ENCODE data around the gene TCEANC. TPM values are rescaled to one million over a fixed set of nuclear protein-coding genes. Genes with fewer than 3 reads are reported as not detected.

TCEANC gene
- total and polyA plus RNA-seq, 2 of the 4 experiments (the other 2 are of a cell fraction) = 0.99 to 2.5 TPM

DNA sequence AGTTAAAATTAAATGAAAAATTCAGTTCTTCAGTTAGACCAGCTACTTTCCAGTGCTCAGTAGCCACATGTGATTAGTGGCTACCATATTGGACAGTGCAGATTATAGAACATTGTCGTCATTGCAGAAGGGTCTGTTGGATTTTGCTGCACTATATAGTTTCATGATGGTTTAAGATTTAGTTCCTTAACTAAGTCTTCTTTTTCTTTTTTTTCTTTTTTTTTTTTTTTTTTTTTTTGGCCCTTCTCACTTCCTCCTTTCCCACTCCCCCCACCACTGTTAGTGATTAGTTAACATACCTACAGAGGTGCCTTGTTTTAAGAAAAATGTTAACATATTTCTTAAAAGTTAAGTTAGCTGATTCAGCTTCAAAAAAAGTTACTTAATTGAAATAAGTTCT lies 45.0 kb downstream of the TCEANC start:
- Histone ChIP-seq H3K79me1 (ENCODE audit: low read depth in 1 of 2, low read length in 2 of 2) (peaks cover 19 to 54% of the 10 kb centered on the region in 2 experiments), H3K9me3 (ENCODE audit: control insufficient read depth, insufficient read depth, low read length) (no peaks in the 10 kb centered on the region), H4K8ac (ENCODE audit: low read depth in 2 of 2, low read length in 2 of 2) (no peak overlapping the region), H3K14ac (replicated peaks; ENCODE audit: low read depth, low read length) (no peak overlapping the region), H3K4ac (ENCODE audit: low read depth, low read length) (no peak overlapping the region), H3K36me3 (ENCODE audit: control insufficient read depth, insufficient read depth, low read length) (peaks cover 8% of the 10 kb centered on the region; the same call in 1 of the 2 replicates), H2BK20ac (ENCODE audit: low read depth, low read length) (no peak overlapping the region), H3K27ac (ENCODE audit: insufficient read depth, low read length) (no peak overlapping the region), H2BK5ac (ENCODE audit: low read depth, low read length, poor library complexity, severe bottlenecking) (no peak overlapping the region), H2AK9ac (replicated peaks; ENCODE audit: low read depth, low read length, poor library complexity) (no peak overlapping the region), H3K56ac (ENCODE audit: extremely low read depth, insufficient read depth, low read length) (no peak overlapping the region), H4K5ac (ENCODE audit: low read depth, low read length) (no peak overlapping the region), H3K9ac (ENCODE audit: low read depth, low read length) (no peak overlapping the region), H3K4me3 (ENCODE audit: insufficient read depth, low read depth, low read length) (no peak overlapping the region), H4K91ac (ENCODE audit: insufficient read depth, low read depth, low read length) (no peak overlapping the region), H3K23ac (ENCODE audit: low read depth, low read length) (no peak overlapping the region), H2AFZ (replicated peaks; ENCODE audit: low read length, poor library complexity) (no peak overlapping the region), H3K4me2 (ENCODE audit: low read depth, low read length) (no peak overlapping the region), H3K4me1 (ENCODE audit: control insufficient read depth, insufficient read depth, low read length) (peaks cover 11% of the 10 kb centered on the region), H2AK5ac (ENCODE audit: low read depth, low read length) (no peak overlapping the region), H4K20me1 (ENCODE audit: insufficient read depth, low read length) (peaks cover 67% of the 10 kb centered on the region), H3K9me1 (ENCODE audit: insufficient read depth, low read length) (peaks cover 5% of the 10 kb centered on the region; the same call in 1 of the 2 replicates), H2BK15ac (ENCODE audit: low read depth, low read length) (no peak overlapping the region), H3K18ac (ENCODE audit: low read depth, low read length) (no peak overlapping the region), H3K27me3 (ENCODE audit: control insufficient read depth, insufficient read depth, low read length) (no peaks in the 10 kb centered on the region; the same call in 1 of the 2 replicates), H2BK120ac (ENCODE audit: low read depth, low read length) (no peak overlapping the region)
- BruUV-seq (replicated peaks) = no TSS peak
- POLR2A ChIA-PET (ENCODE audit: unreplicated experiment) = no interaction called here
- intact Hi-C loops (cut with micrococcal nuclease) (no loop called here), dilution Hi-C loops (cut with HindIII; ENCODE audit: low sequenced_read_pairs, unreplicated experiment) (no loop called here), in situ Hi-C loops (cut with MboI; ENCODE audit: low sequenced_read_pairs) (no loop called here)
- WGBS, 2 experiments (ENCODE audit: extremely low coverage in 2 of 2, insufficient read length in 1 of 2) = no CpG with 5 or more reads among the region's 1 CpG
- CTCF ChIA-PET = interaction anchor here (0.7 kb wide), 1 partner anchor 9 kb away, joined by 3 read pairs; the partner anchor contains the start of gene RAB9A
- ATAC-seq (ENCODE audit: low read depth) = no peak
- TF ChIP-seq SMC3 (IDR thresholded peaks at IDR 0.05; ENCODE audit: low read depth, low read length) (no peak), NFE2L2 (IDR thresholded peaks at IDR 0.05; ENCODE audit: low read depth, low read length) (no peak), CHD1 (IDR thresholded peaks at IDR 0.05; ENCODE audit: low read depth, low read length) (no peak), RAD21 (IDR thresholded peaks at IDR 0.05; ENCODE audit: low read length) (no peak), RCOR1 (IDR thresholded peaks at IDR 0.05; ENCODE audit: insufficient replicate concordance, low read length) (no peak), CEBPB (IDR thresholded peaks at IDR 0.05; ENCODE audit: low read depth, low read length) (no peak), MAFK (IDR thresholded peaks at IDR 0.05; ENCODE audit: low read depth, low read length) (no peak), USF2 (IDR thresholded peaks at IDR 0.05; ENCODE audit: low read depth, low read length) (no peak), MXI1 (IDR thresholded peaks at IDR 0.05; ENCODE audit: borderline replicate concordance, low read depth, low read length) (no peak), RFX5 (IDR thresholded peaks at IDR 0.05; ENCODE audit: low read depth, low read length) (no peak), POLR2A (IDR thresholded peaks at IDR 0.05; ENCODE audit: low read depth, low read length) (no peak), BHLHE40 (IDR thresholded peaks at IDR 0.05; ENCODE audit: low read depth, low read length) (no peak), FOS (IDR thresholded peaks at IDR 0.05; ENCODE audit: low read depth, low read length) (no peak), MAZ (IDR thresholded peaks at IDR 0.05; ENCODE audit: borderline replicate concordance, low read depth, low read length) (no peak)
- TF ChIP-seq, protein P1, sequence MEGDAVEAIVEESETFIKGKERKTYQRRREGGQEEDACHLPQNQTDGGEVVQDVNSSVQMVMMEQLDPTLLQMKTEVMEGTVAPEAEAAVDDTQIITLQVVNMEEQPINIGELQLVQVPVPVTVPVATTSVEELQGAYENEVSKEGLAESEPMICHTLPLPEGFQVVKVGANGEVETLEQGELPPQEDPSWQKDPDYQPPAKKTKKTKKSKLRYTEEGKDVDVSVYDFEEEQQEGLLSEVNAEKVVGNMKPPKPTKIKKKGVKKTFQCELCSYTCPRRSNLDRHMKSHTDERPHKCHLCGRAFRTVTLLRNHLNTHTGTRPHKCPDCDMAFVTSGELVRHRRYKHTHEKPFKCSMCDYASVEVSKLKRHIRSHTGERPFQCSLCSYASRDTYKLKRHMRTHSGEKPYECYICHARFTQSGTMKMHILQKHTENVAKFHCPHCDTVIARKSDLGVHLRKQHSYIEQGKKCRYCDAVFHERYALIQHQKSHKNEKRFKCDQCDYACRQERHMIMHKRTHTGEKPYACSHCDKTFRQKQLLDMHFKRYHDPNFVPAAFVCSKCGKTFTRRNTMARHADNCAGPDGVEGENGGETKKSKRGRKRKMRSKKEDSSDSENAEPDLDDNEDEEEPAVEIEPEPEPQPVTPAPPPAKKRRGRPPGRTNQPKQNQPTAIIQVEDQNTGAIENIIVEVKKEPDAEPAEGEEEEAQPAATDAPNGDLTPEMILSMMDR (conservative IDR thresholded peaks at IDR 0.05; ENCODE audit: low read depth, low read length) = no peak
- TF ChIP-seq, protein P2, sequence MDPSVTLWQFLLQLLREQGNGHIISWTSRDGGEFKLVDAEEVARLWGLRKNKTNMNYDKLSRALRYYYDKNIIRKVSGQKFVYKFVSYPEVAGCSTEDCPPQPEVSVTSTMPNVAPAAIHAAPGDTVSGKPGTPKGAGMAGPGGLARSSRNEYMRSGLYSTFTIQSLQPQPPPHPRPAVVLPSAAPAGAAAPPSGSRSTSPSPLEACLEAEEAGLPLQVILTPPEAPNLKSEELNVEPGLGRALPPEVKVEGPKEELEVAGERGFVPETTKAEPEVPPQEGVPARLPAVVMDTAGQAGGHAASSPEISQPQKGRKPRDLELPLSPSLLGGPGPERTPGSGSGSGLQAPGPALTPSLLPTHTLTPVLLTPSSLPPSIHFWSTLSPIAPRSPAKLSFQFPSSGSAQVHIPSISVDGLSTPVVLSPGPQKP (IDR thresholded peaks at IDR 0.05; ENCODE audit: borderline replicate concordance, low read depth, low read length) = no peak
- DNase-seq = no peak
